ENCODE results near the gene SOX15. TPM values are rescaled to one million over a fixed set of nuclear protein-coding genes. Genes with fewer than 3 reads are reported as not detected.
A peak's percentile ranks its signal among the peaks of the same experiment; 100 is the strongest.

SOX15 gene
- total and polyA plus RNA-seq, 2 of the 4 experiments (the other 2 are of a cell fraction), result 0.18 to 0.62 TPM

GRCh38 chr17:7558544-7559319, 31.2 kb downstream of the SOX15 start, which contains the start of gene TNFSF13 (continued):
- TF ChIP-seq RAD21 (IDR thresholded peaks at IDR 0.05; ENCODE audit: low read length) (no peak), RFX5 (IDR thresholded peaks at IDR 0.05; ENCODE audit: low read depth, low read length) (no peak)

GRCh38 chr17:7557775-7558543, 31.9 kb downstream of the SOX15 start:
- WGBS, 2 experiments (ENCODE audit: extremely low coverage in 2 of 2, insufficient read length in 1 of 2), result 28% methylated on average over 3 of the region's 21 CpGs; no CpG with 5 or more reads in 1 of the 2 experiments
- intact Hi-C loops (cut with micrococcal nuclease), result no loop called here
- CTCF ChIA-PET, result no interaction called here
- TF ChIP-seq, protein P1, sequence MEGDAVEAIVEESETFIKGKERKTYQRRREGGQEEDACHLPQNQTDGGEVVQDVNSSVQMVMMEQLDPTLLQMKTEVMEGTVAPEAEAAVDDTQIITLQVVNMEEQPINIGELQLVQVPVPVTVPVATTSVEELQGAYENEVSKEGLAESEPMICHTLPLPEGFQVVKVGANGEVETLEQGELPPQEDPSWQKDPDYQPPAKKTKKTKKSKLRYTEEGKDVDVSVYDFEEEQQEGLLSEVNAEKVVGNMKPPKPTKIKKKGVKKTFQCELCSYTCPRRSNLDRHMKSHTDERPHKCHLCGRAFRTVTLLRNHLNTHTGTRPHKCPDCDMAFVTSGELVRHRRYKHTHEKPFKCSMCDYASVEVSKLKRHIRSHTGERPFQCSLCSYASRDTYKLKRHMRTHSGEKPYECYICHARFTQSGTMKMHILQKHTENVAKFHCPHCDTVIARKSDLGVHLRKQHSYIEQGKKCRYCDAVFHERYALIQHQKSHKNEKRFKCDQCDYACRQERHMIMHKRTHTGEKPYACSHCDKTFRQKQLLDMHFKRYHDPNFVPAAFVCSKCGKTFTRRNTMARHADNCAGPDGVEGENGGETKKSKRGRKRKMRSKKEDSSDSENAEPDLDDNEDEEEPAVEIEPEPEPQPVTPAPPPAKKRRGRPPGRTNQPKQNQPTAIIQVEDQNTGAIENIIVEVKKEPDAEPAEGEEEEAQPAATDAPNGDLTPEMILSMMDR (conservative IDR thresholded peaks at IDR 0.05; ENCODE audit: low read depth, low read length), result no peak
- TF ChIP-seq RAD21 (IDR thresholded peaks at IDR 0.05; ENCODE audit: low read length), result no peak
- no peak for TF ChIP-seq MAZ (IDR thresholded peaks at IDR 0.05; ENCODE audit: borderline replicate concordance, low read depth, low read length)
- TF ChIP-seq RFX5 (IDR thresholded peaks at IDR 0.05; ENCODE audit: low read depth, low read length), result no peak
- TF ChIP-seq ELK1 (IDR thresholded peaks at IDR 0.05; ENCODE audit: borderline replicate concordance, low read depth, low read length), result no peak
- no peak for TF ChIP-seq NFE2L2 (IDR thresholded peaks at IDR 0.05; ENCODE audit: low read depth, low read length)
- TF ChIP-seq, protein P2, sequence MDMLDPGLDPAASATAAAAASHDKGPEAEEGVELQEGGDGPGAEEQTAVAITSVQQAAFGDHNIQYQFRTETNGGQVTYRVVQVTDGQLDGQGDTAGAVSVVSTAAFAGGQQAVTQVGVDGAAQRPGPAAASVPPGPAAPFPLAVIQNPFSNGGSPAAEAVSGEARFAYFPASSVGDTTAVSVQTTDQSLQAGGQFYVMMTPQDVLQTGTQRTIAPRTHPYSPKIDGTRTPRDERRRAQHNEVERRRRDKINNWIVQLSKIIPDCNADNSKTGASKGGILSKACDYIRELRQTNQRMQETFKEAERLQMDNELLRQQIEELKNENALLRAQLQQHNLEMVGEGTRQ (IDR thresholded peaks at IDR 0.05; ENCODE audit: low read depth, low read length), result no peak
- no peak for TF ChIP-seq CEBPB (IDR thresholded peaks at IDR 0.05; ENCODE audit: low read depth, low read length)
- no peak for TF ChIP-seq MXI1 (IDR thresholded peaks at IDR 0.05; ENCODE audit: borderline replicate concordance, low read depth, low read length)

More at GRCh38 chr17:7557775-7558543, 31.9 kb downstream of the SOX15 start:
- H3K27ac ChIP-seq (ENCODE audit: insufficient read depth, low read length), result peak overlapping the region; percentile 3; the same call in 1 of the 2 replicates
- H3K23ac ChIP-seq (ENCODE audit: low read depth, low read length), result no peak overlapping the region
- no peak overlapping the region for H2BK15ac ChIP-seq (ENCODE audit: low read depth, low read length)
- peaks cover 5 to 11% of the 10 kb centered on the region in 2 experiments; a peak in 3 of 4 replicates for H3K79me1 ChIP-seq (ENCODE audit: low read depth in 1 of 2, low read length in 2 of 2)
- H3K27me3 ChIP-seq (ENCODE audit: control insufficient read depth, insufficient read depth, low read length), result no peaks in the 10 kb centered on the region
- H3K9ac ChIP-seq (ENCODE audit: low read depth, low read length), result peak overlapping the region; percentile 24; the same call in 1 of the 2 replicates
- no peak overlapping the region; the same call in 1 of the 2 replicates for H3K14ac ChIP-seq (replicated peaks; ENCODE audit: low read depth, low read length)
- H3K4me3 ChIP-seq (ENCODE audit: insufficient read depth, low read depth, low read length), result no peak overlapping the region
- POLR2A ChIA-PET (ENCODE audit: unreplicated experiment), result interaction anchor here (0.6 kb wide), 2 partner anchors 8 to 340 kb away, joined by 5 to 10 read pairs; no protein-coding TSS in a partner anchor
- H3K4me1 ChIP-seq (ENCODE audit: control insufficient read depth, insufficient read depth, low read length), result peaks cover 9% of the 10 kb centered on the region
- BruUV-seq (replicated peaks), result no TSS peak
- peak; percentile 49 for DNase-seq
- H4K5ac ChIP-seq (ENCODE audit: low read depth, low read length), result peak overlapping the region; percentile 72
- in situ Hi-C loops (cut with MboI; ENCODE audit: low sequenced_read_pairs) (loop anchor here (10.0 kb wide), 1 partner anchor 203 kb away; the partner anchor contains the start of genes KCTD11 and TMEM95), dilution Hi-C loops (cut with HindIII; ENCODE audit: low sequenced_read_pairs, unreplicated experiment) (no loop called here)
- H2BK20ac ChIP-seq (ENCODE audit: low read depth, low read length), result no peak overlapping the region
- peak overlapping the region; percentile 52 to 88; a peak in 3 of 4 replicates for H4K8ac ChIP-seq (ENCODE audit: low read depth in 2 of 2, low read length in 2 of 2)
- H2AK9ac ChIP-seq (replicated peaks; ENCODE audit: low read depth, low read length, poor library complexity), result peak overlapping the region; percentile 75
- no peak overlapping the region for H3K56ac ChIP-seq (ENCODE audit: extremely low read depth, insufficient read depth, low read length)
- H2BK5ac ChIP-seq (ENCODE audit: low read depth, low read length, poor library complexity, severe bottlenecking), result no peak overlapping the region
- H3K18ac ChIP-seq (ENCODE audit: low read depth, low read length), result no peak overlapping the region
- peak overlapping the region; percentile 92 for H2AFZ ChIP-seq (replicated peaks; ENCODE audit: low read length, poor library complexity)
- H4K91ac ChIP-seq (ENCODE audit: insufficient read depth, low read depth, low read length), result no peak overlapping the region
- no peaks in the 10 kb centered on the region for H3K9me1 ChIP-seq (ENCODE audit: insufficient read depth, low read length)
- H2BK120ac ChIP-seq (ENCODE audit: low read depth, low read length), result no peak overlapping the region; the same call in 1 of the 2 replicates
- H3K36me3 ChIP-seq (ENCODE audit: control insufficient read depth, insufficient read depth, low read length), result no peaks in the 10 kb centered on the region
- no peaks in the 10 kb centered on the region for H4K20me1 ChIP-seq (ENCODE audit: insufficient read depth, low read length)
- peak overlapping the region; percentile 56 for H3K4ac ChIP-seq (ENCODE audit: low read depth, low read length)
- peak overlapping the region; percentile 58 for H2AK5ac ChIP-seq (ENCODE audit: low read depth, low read length)
- H3K9me3 ChIP-seq (ENCODE audit: control insufficient read depth, insufficient read depth, low read length), result no peaks in the 10 kb centered on the region
- no peak for ATAC-seq (ENCODE audit: low read depth)
- H3K4me2 ChIP-seq (ENCODE audit: low read depth, low read length), result no peak overlapping the region
